Fibroblast of villous mesenchyme (primary cell): ENCODE data around the gene ASB14. TPM values are rescaled to one million over a fixed set of nuclear protein-coding genes. Genes with fewer than 3 reads are reported as not detected.

ENCODE experiments used
- DNase-seq: peaks from one replicate; pipeline ENCODE4 v3.0.0-alpha.2; 2010; ENCODE audit warnings: low read depth
- H3K4me3 ChIP-seq: 2 replicates; pipeline ENCODE4 v1.5.1; 2011; ENCODE audit warnings: low read depth, mild to moderate bottlenecking, low read length
- total RNA-seq: library from RNA; depleted of rRNA; stranded (reverse); fragments of >200 nt; gene quantifications from 2 replicates; pipeline ENCODE4 v1.2.3, GENCODE V29; 2012
- TF ChIP-seq, protein P1 (sequence below): IDR thresholded peaks from 2 replicates; pipeline ENCODE4 v1.5.1; 2012; ENCODE audit warnings: low read depth, mild to moderate bottlenecking, low read length; ENCODE audit not compliant: insufficient read depth

The ASB14 gene
- total RNA-seq, 1 donor, result not detected

DNA sequence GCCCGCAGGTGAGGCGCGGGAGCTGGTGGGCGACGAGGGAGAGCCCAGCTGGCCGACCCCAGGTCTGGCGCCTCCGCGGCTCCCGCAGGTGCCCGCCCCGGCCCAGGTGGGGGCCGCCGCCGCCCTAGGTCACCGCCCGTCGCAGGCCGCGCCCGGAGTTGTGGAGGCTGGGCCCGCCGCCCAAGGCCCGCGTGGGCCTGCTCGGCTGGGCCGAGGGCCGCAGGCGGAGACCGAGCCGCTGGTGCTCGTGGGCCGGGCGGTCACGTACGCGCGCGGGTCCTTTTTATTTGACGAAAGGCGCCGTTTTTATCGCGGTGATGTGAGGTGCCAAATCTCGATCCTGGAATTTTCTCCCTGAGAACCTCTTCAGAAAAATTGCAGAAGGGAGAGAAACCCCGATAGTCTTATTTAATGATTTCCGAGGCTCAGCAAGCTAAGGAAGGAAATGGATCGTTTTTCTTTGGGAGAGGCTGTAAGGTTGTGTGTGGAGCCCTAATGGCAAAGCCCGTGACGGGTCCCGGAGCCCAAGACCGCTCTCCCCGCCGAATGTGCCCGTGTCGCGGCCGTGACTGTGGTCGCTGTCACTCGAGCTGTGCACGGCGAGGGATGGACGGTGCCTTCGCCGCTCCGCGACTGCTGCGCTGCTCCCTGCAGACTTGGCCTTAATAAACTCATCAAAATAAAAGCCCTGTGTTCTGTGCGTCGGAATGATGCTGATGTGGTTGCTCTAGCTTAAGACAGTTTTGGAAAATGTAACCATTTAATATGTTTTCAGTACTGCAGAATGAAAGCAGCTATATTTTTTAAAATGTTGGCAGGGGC is 64.3 kb downstream of the ASB14 start:
- DNase-seq, result peak; percentile 74
- H3K4me3 ChIP-seq, result peak overlapping the region; percentile 85
- TF ChIP-seq, protein P1, sequence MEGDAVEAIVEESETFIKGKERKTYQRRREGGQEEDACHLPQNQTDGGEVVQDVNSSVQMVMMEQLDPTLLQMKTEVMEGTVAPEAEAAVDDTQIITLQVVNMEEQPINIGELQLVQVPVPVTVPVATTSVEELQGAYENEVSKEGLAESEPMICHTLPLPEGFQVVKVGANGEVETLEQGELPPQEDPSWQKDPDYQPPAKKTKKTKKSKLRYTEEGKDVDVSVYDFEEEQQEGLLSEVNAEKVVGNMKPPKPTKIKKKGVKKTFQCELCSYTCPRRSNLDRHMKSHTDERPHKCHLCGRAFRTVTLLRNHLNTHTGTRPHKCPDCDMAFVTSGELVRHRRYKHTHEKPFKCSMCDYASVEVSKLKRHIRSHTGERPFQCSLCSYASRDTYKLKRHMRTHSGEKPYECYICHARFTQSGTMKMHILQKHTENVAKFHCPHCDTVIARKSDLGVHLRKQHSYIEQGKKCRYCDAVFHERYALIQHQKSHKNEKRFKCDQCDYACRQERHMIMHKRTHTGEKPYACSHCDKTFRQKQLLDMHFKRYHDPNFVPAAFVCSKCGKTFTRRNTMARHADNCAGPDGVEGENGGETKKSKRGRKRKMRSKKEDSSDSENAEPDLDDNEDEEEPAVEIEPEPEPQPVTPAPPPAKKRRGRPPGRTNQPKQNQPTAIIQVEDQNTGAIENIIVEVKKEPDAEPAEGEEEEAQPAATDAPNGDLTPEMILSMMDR, result no peak

DNA sequence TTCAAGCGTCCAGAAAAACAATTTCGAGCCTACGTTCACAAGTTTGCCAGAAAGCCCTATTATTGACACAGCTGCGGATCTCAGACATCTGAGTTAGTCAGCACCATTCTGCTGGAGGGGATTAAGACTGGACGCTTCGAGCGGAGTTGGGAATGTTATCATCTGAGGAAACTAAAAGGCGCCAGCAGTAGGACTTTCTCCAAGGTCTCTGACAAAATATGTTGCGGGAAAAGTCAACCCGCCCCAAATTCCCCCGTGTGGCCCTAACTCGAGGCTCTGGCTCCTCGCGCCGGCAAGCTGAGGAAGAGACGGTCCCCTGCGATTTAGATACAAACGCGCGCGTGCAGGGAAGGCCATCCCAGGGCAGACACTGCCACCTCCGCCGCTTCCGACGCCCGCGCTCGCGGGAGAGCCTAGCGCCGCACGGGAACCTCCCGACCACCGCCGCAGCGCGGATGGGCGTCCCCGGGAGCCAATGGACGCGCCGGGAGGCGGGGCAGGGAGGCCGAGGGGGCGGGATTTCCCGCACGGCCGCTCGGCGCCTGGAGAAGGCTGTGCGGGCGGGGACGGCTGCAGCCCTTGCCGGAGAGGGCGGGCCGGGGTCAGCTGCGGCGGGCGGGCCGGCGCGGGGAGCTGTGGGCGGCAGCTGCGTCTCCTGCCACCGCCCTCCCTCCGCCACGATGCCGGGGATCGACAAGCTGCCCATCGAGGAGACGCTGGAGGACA is 65.1 kb downstream of the ASB14 start, which contains the start of gene APPL1:
TSS of gene APPL1 (plus strand) at position 526 of the 726 bp plus-strand sequence. CDS start at position 681, 155 bp downstream.
- TF ChIP-seq, protein P1, result no peak
- DNase-seq, result peak; percentile 89

DNA sequence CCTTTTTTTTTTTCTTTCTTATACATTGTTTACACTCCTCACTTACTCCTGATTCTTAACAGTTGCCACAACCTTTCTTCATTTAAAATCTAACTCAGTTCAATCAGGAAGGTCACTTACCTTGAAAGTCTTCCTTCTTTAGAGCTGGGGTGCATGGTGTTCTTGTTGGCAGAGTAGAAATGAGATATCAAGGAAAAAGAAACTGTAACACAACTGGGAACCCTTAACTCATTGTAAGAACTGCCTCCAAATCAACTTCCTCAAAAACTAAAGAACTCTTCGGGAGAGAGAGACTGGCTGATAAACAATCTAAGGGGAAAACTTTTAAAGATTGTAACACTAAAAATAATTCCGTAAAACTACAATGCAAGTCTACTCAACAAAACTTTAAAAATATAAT is 66.3 kb downstream of the ASB14 start:
- no peak for DNase-seq
- H3K4me3 ChIP-seq, result no peak overlapping the region
- TF ChIP-seq, protein P1, result no peak

More for the DNA sequence above, 65.1 kb downstream of the ASB14 start, which contains the start of gene APPL1:
- H3K4me3 ChIP-seq, result peak within 1 kb of the TSS; percentile 85

DNA sequence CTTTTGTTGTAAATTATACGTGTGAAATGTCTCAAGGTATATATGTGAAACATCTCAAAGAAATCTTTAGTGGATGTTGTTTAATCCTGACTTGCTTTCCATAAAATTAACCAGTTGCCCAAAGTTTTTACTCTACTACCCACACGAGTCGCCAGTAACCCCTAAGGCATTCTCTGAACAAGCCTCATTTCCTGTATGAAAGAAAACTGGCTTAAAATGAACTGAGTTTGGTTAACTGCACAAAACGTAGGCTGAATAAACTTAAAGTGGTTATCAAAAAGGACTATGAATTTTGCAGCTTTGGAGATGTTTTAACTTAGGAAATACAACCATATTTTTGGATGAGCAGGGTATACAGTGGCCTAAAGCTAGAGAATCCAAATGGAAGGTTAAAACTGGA is 67.6 kb downstream of the ASB14 start:
- DNase-seq, result no peak
- no peak overlapping the region for H3K4me3 ChIP-seq
- TF ChIP-seq, protein P1, result no peak

DNA sequence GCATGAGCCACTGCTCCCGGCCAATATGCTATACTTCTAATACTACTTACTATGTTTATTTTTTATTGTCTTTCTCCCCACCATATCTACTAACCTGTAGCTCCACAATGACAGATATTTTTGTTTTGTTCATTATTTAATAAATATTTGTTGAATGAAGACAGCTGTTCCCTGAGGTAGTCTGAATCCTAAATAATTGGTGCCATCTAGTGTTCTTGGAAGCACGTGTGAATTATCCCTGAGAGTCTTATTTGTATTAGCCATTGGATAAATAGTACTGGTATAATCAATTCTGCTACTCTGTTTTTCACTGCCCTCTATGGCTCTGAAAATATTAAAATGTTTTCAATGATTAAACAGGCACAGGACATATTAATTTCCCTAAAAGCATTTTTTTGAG is 70.6 kb downstream of the ASB14 start:
- H3K4me3 ChIP-seq, result no peak overlapping the region
- TF ChIP-seq, protein P1, result peak; percentile 31
- DNase-seq, result peak; percentile 42

Other genes with a start within 250 kb of the ASB14 start
- gene SPATA12, start 232.0 kb downstream of the ASB14 start, total RNA-seq, result not detected in 2 replicates
- gene IL17RD, start 127.3 kb downstream of the ASB14 start, total RNA-seq, result 0.64 and 0.86 TPM in 2 replicates
- not detected in 2 replicates for gene HESX1, start 92.7 kb downstream of the ASB14 start, total RNA-seq
- 33.5 and 43.2 TPM in 2 replicates for gene APPL1, start 65.0 kb downstream of the ASB14 start, total RNA-seq